Ishikawa (cell line): ENCODE measurements around the gene SOBP.

ENCODE experiments used
- CREB1 ChIP-seq: IDR thresholded peaks from 2 replicates; pipeline ENCODE4 v1.6.1; 2012; ENCODE audit warnings: low read depth
- EP300 ChIP-seq: IDR thresholded peaks from 2 replicates; pipeline ENCODE4 v1.6.1; 2012; ENCODE audit warnings: borderline replicate concordance
- RAD21 ChIP-seq: IDR thresholded peaks from 2 replicates; pipeline ENCODE4 v1.6.1; 2012; ENCODE audit warnings: low read depth
- TEAD4 ChIP-seq: IDR thresholded peaks from 2 replicates; pipeline ENCODE4 v1.6.1; 2012
- YY1 ChIP-seq: IDR thresholded peaks from 2 replicates; pipeline ENCODE4 v1.6.1; 2012; ENCODE audit warnings: low read depth
- ZBTB7A ChIP-seq: IDR thresholded peaks from 2 replicates; pipeline ENCODE4 v1.6.1; 2012; ENCODE audit warnings: low read depth

DNA sequence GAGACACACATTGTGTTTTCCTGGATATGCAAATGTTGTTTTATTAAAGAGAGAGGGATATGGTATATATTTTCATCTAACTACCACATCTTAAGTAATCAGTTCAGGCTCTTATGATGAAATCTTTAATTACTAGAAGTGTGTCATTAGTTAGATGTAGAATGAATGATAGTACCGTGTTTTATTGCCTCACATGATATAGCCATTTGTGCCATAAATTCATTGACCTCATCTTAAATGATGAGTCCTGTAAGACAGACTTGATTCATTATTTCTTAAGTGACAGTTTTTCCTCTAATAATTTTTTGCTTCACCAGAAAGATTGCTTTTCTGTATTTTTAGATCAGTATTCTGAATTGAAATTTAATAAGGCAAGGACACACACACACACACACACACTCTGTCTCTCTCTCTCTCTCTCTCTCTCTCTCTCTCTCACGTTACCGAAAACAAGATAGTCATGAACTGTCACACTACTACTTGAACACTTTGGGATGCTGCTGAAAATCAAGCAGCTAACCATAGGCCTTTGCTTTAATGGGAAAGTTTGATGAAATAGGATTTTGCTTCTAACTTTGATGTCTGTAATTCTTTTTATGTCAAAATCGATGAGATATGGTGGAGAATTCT, 140.5 kb downstream of the SOBP start:
- TF ChIP-seq YY1 (no peak), ZBTB7A (no peak), EP300 (no peak), RAD21 (no peak), CREB1 (no peak), TEAD4 (no peak)
